Thoracic aorta endothelial cell (primary cell): ENCODE results near the gene WDR11. TPM values are rescaled to one million over a fixed set of nuclear protein-coding genes. Genes with fewer than 3 reads are reported as not detected.

Experiments used
- total RNA-seq: library from RNA; depleted of rRNA; stranded (reverse); fragments of >200 nt; gene quantifications from 2 replicates; pipeline ENCODE4 v1.2.3, GENCODE V29; 2012

WDR11 gene, protein sequence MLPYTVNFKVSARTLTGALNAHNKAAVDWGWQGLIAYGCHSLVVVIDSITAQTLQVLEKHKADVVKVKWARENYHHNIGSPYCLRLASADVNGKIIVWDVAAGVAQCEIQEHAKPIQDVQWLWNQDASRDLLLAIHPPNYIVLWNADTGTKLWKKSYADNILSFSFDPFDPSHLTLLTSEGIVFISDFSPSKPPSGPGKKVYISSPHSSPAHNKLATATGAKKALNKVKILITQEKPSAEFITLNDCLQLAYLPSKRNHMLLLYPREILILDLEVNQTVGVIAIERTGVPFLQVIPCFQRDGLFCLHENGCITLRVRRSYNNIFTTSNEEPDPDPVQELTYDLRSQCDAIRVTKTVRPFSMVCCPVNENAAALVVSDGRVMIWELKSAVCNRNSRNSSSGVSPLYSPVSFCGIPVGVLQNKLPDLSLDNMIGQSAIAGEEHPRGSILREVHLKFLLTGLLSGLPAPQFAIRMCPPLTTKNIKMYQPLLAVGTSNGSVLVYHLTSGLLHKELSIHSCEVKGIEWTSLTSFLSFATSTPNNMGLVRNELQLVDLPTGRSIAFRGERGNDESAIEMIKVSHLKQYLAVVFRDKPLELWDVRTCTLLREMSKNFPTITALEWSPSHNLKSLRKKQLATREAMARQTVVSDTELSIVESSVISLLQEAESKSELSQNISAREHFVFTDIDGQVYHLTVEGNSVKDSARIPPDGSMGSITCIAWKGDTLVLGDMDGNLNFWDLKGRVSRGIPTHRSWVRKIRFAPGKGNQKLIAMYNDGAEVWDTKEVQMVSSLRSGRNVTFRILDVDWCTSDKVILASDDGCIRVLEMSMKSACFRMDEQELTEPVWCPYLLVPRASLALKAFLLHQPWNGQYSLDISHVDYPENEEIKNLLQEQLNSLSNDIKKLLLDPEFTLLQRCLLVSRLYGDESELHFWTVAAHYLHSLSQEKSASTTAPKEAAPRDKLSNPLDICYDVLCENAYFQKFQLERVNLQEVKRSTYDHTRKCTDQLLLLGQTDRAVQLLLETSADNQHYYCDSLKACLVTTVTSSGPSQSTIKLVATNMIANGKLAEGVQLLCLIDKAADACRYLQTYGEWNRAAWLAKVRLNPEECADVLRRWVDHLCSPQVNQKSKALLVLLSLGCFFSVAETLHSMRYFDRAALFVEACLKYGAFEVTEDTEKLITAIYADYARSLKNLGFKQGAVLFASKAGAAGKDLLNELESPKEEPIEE
- 94.0 and 106 TPM in 2 replicates for total RNA-seq

DNA sequence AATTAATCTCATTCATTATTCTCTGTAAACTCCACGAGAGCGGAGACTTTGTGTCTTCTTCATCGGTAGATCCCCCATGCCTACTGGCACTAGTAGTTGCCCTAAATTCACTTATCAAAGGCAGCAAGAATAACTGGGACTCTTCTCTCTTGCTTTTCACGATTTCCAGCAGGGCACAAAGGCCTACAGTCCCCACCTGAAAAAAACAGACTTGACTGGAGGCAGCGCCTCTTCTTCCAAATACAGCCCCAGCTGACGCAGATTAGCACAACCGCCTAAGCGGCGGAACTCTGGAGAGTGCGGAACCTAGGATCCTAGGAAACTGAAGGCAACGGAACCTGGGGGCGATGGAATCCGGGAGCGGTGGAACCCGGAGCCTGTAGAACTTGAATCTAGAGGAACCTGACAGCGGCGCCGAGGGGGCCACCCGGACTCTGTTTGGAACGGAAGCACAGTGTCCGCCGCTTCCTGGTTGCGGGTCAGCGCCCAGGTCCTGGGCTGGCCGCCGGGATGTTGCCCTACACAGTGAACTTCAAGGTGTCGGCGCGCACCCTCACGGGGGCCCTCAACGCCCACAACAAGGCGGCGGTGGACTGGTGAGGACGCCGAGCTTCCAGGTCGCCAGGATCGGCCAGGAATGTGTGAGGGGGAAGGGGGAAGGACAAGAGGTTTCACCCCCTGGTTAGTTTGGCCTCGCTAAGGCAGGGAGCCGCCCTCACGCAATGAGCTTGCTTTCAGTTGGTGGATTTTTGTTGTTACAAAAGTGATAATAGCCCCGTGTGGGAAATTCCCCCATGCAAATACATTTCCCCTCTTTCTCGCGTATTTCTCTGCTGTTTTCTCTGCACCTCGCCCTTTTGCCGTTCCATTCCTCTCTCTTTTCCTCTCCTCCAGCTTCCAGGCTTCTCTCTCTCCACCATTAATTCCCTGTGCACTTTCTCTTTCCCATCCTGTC, at the start of gene WDR11:
Gene WDR11 (plus strand): TSS at position 452 of the 955 bp plus-strand sequence. CDS start 59 bp downstream, at position 511.

